ENCODE results near the gene CREB5.

GRCh38 chr7:28580665-28581064 lies 168.3 kb downstream of the CREB5 start:
- no peak for TF ChIP-seq POLR2A (IDR thresholded peaks at IDR 0.05; ENCODE audit: low read depth)
- TF ChIP-seq, protein P1, sequence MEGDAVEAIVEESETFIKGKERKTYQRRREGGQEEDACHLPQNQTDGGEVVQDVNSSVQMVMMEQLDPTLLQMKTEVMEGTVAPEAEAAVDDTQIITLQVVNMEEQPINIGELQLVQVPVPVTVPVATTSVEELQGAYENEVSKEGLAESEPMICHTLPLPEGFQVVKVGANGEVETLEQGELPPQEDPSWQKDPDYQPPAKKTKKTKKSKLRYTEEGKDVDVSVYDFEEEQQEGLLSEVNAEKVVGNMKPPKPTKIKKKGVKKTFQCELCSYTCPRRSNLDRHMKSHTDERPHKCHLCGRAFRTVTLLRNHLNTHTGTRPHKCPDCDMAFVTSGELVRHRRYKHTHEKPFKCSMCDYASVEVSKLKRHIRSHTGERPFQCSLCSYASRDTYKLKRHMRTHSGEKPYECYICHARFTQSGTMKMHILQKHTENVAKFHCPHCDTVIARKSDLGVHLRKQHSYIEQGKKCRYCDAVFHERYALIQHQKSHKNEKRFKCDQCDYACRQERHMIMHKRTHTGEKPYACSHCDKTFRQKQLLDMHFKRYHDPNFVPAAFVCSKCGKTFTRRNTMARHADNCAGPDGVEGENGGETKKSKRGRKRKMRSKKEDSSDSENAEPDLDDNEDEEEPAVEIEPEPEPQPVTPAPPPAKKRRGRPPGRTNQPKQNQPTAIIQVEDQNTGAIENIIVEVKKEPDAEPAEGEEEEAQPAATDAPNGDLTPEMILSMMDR (IDR thresholded peaks at IDR 0.05), result no peak

All from esophagus muscularis mucosa (tissue), 3 donors.